Activated naive CD4-positive, alpha-beta T cell treated with anti-CD3 and anti-CD28 coated beads, Interleukin-2, amount 10 ng/mL, durations not matched to agents 7 days and 5 days (primary cell): ENCODE measurements around the gene CFAP68.

Experiments used
- CTCF ChIA-PET: fragments of 350-600 bp; sonication (Branson Sonifier 250); formaldehyde crosslinking; loops from one replicate; lab custom pipeline; 2021; ENCODE audit warnings: antibody characterized with exemption; lab: Charles Lee
- DNase-seq: peaks from one replicate; pipeline ENCODE4 v3.0.0-alpha.2; 2020
- H3K27ac Mint-ChIP-seq: one replicate; pipeline ENCODE4 v1.8.0; 2021; ENCODE audit warnings: mild to moderate bottlenecking, moderate library complexity, mixed read lengths
- H3K27me3 Mint-ChIP-seq: one replicate; pipeline ENCODE4 v1.8.0; 2021; ENCODE audit warnings: mild to moderate bottlenecking, mixed read lengths
- H3K36me3 Mint-ChIP-seq: one replicate; pipeline ENCODE4 v1.8.0; 2021; ENCODE audit warnings: mixed read lengths
- H3K4me1 Mint-ChIP-seq: one replicate; pipeline ENCODE4 v1.8.0; 2021; ENCODE audit warnings: mixed read lengths
- H3K4me3 Mint-ChIP-seq: one replicate; pipeline ENCODE4 v1.8.0; 2021; ENCODE audit warnings: mild to moderate bottlenecking, moderate library complexity, mixed read lengths
- H3K9me3 Mint-ChIP-seq: one replicate; pipeline ENCODE4 v1.8.0; 2021; ENCODE audit warnings: mixed read lengths

CFAP68 gene

DNA sequence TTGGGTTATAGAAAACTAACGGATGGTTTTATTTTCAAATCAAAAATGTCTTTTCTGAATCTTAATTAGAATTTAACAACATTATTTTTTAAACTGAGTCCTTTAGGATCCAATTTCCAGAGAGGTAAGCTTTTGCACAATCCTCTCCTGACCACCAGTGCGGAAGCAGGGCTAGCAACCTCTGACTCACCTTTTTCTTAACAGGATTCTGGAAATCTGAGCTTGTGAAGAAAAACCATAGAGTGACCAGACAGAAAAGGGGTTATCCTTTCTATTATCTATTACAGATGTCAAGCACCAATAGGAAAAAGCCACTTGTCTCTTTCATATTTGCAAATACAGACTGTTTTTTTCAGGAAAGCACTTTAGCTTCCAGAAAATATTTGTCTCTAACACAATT, 33.3 kb upstream of the CFAP68 start:
- no peaks in the 10 kb centered on the region for H3K27me3 Mint-ChIP-seq
- H3K9me3 Mint-ChIP-seq = no peaks in the 10 kb centered on the region
- H3K36me3 Mint-ChIP-seq = peaks cover 18% of the 10 kb centered on the region
- H3K4me3 Mint-ChIP-seq = no peak overlapping the region
- DNase-seq = no peak
- H3K4me1 Mint-ChIP-seq = peaks cover 2% of the 10 kb centered on the region
- CTCF ChIA-PET = interaction anchor here (0.7 to 2.1 kb wide), 5 partner anchors 29 to 282 kb away, joined by 3 to 7 read pairs (median 3); no protein-coding TSS in a partner anchor
- H3K27ac Mint-ChIP-seq = no peak overlapping the region

DNA sequence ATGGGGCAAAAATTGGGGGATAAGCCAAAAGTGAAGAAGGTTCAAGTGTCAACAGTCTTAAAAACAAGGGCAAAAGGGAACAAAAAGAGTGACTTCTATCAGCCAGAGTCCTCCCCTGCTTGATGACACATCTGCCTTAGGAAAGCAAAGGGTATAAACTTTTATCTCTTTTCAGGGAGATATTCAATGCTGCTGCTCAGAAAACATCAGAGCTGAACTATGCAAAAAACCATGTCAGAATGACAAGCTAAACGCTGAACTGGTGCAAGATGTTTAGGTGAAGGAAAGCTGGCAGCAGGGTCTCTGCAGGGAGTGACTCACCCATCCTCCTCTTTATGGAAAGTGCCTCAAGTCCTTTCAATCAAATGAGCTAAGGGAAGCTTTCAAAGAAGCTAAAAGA, 32.7 kb upstream of the CFAP68 start:
- H3K9me3 Mint-ChIP-seq = no peaks in the 10 kb centered on the region
- no peaks in the 10 kb centered on the region for H3K27me3 Mint-ChIP-seq
- H3K4me1 Mint-ChIP-seq = no peaks in the 10 kb centered on the region
- H3K36me3 Mint-ChIP-seq = peaks cover 19% of the 10 kb centered on the region
- no peak overlapping the region for H3K4me3 Mint-ChIP-seq
- no peak overlapping the region for H3K27ac Mint-ChIP-seq
- CTCF ChIA-PET = interaction anchor here (0.7 to 2.1 kb wide), 4 partner anchors 29 to 260 kb away, joined by 3 to 6 read pairs (median 3); no protein-coding TSS in a partner anchor
- no peak for DNase-seq

DNA sequence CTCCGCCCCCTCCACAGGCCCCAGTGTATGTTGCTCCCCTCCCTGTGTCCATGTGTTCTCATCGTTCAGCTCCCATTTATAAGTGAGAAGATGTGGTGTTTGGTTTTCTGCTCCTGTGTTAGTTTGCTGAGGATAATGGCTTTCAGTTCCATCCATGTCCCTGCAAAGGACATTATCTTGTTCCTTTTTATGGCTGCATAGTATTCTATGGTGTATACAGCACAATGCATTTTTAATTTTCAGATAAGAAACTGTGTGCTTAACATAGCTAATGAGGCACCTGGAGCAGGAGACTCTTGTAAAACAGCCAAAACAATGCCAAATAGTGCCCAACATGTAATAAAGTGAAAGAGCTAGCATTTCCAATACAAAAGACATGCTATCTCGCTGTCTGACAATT, 29.7 kb upstream of the CFAP68 start:
- Mint-ChIP-seq H3K4me3 (no peak overlapping the region), H3K36me3 (peaks cover 26% of the 10 kb centered on the region), H3K9me3 (no peaks in the 10 kb centered on the region), H3K4me1 (no peaks in the 10 kb centered on the region), H3K27me3 (no peaks in the 10 kb centered on the region), H3K27ac (no peak overlapping the region)
- no peak for DNase-seq
- CTCF ChIA-PET = interaction anchor here (1.4 to 1.6 kb wide), 2 partner anchors 10 to 23 kb away, joined by 3 to 7 read pairs; no protein-coding TSS in a partner anchor

DNA sequence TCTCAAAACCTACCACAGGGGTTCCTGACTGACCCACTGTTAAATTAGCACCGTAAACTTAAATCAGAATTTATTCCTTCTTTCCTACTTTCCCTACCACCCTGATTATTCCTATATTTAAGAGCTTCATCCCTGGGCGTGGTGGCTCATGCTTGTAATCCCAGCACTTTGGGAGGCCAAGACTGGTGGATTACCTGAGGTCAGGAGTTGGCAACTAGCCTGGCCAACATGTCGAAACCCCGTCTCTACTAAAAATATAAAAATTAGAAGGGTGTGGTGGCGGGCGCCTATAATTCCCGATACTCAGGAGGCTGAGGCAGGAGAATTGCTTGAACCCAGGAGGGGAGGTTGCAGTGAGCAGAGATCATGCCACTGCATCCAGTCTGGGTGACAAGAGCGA, 28.3 kb upstream of the CFAP68 start:
- DNase-seq = no peak
- Mint-ChIP-seq H3K27me3 (no peaks in the 10 kb centered on the region), H3K27ac (no peak overlapping the region), H3K4me1 (no peaks in the 10 kb centered on the region), H3K9me3 (no peaks in the 10 kb centered on the region), H3K4me3 (no peak overlapping the region), H3K36me3 (peaks cover 32% of the 10 kb centered on the region)
- CTCF ChIA-PET = interaction anchor here (0.7 to 1.7 kb wide), 2 partner anchors 201 to 264 kb away, joined by 3 to 4 read pairs; no protein-coding TSS in a partner anchor

DNA sequence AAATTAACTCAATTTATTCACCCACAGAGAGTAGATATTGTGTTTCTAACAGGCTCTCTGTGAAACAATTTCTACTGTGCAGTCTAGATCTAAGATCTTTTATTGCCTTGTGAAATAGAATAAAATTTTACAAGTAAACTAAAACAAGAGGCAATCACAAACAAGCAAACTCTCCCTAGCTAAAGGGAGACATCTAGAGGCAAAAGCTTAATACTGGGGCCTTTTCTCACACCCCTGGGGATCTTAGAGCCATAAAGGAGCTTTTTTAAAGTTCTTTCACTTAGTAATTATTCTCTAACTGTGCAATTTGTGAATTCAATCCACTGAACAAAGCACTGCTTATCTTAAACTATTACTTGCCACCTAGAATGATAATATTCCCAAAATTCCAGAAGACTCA, 27.7 kb upstream of the CFAP68 start:
- peaks cover 32% of the 10 kb centered on the region for H3K36me3 Mint-ChIP-seq
- DNase-seq = no peak

DNA sequence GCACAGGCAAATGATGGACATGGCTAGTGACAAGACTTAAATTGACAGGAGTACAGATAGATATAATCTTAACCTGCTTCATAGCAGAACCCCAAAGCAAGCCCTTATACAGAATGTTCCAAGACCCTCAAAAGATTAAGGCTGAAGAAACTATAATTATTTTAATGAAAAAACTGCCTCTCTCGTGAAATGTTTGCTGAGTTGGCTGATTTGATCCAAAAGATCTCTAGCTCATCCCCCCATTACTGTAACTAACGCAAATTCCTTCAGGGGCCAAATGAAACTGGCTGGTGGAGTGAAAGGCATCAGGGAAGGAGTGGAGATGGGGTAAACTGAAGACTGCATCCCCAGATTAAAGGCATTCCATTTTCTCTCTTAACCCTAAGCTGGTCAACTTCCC, 27.2 kb upstream of the CFAP68 start:
- H3K36me3 Mint-ChIP-seq = peaks cover 30% of the 10 kb centered on the region
- no peak overlapping the region for H3K4me3 Mint-ChIP-seq
- no peak overlapping the region for H3K27ac Mint-ChIP-seq
- no peaks in the 10 kb centered on the region for H3K27me3 Mint-ChIP-seq
- no peaks in the 10 kb centered on the region for H3K9me3 Mint-ChIP-seq
- no peaks in the 10 kb centered on the region for H3K4me1 Mint-ChIP-seq
- CTCF ChIA-PET = interaction anchor here (0.7 to 1.7 kb wide), 2 partner anchors 11 to 265 kb away, joined by 3 to 4 read pairs; no protein-coding TSS in a partner anchor
- no peak for DNase-seq

More for the DNA sequence above, 27.7 kb upstream of the CFAP68 start:
- H3K27ac Mint-ChIP-seq = no peak overlapping the region
- H3K4me3 Mint-ChIP-seq = no peak overlapping the region
- no peaks in the 10 kb centered on the region for H3K27me3 Mint-ChIP-seq
- H3K4me1 Mint-ChIP-seq = no peaks in the 10 kb centered on the region
- no peaks in the 10 kb centered on the region for H3K9me3 Mint-ChIP-seq
- CTCF ChIA-PET = interaction anchor here (0.7 to 1.7 kb wide), 3 partner anchors 10 to 265 kb away, joined by 3 to 4 read pairs (median 3); no protein-coding TSS in a partner anchor

DNA sequence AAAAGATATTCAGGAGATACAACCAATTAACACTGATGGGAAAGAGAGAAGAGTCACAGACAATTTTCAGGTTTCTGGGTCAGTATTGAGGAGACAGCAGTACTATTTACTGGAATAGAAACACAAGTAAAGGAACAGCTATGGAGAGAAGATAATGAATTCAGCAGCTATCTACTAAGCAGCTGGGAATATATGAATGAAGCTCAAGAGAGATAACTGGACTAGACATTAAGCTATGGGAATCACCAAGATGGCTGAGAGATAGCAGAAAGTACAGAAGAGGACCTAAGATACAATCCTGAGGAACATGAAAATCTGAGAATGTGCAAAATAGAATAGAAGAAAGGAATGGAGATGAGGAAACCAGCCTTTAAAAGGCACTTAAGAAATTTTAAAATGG, 23.8 kb upstream of the CFAP68 start:
- peaks cover 35% of the 10 kb centered on the region for H3K36me3 Mint-ChIP-seq
- DNase-seq = no peak
- no peaks in the 10 kb centered on the region for H3K27me3 Mint-ChIP-seq
- H3K9me3 Mint-ChIP-seq = no peaks in the 10 kb centered on the region
- H3K27ac Mint-ChIP-seq = no peak overlapping the region
- CTCF ChIA-PET = interaction anchor here (1.0 to 1.2 kb wide), 2 partner anchors 10 to 270 kb away, joined by 3 to 5 read pairs; no protein-coding TSS in a partner anchor
- H3K4me1 Mint-ChIP-seq = no peaks in the 10 kb centered on the region
- H3K4me3 Mint-ChIP-seq = no peak overlapping the region

DNA sequence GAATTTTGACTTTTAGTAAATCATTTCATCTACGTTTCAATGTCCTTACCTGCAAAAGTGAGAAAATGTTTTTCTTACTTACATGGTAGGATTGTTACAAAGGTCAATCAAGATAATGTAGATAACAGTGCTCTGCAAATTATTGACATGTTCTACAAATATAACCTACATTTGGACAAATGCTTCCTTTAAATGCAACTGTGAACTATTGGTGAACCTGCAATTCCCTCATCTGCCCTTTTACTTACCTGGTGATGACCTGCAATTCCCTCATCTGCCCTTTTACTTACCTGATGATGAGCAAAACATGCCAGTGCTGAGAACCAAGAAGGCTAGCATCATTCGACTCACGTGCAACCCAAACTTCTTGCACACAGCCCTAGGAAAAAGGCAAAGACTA, 19.1 kb upstream of the CFAP68 start:
- no peaks in the 10 kb centered on the region for H3K9me3 Mint-ChIP-seq
- peaks cover 32% of the 10 kb centered on the region for H3K36me3 Mint-ChIP-seq
- no peak overlapping the region for H3K27ac Mint-ChIP-seq

DNA sequence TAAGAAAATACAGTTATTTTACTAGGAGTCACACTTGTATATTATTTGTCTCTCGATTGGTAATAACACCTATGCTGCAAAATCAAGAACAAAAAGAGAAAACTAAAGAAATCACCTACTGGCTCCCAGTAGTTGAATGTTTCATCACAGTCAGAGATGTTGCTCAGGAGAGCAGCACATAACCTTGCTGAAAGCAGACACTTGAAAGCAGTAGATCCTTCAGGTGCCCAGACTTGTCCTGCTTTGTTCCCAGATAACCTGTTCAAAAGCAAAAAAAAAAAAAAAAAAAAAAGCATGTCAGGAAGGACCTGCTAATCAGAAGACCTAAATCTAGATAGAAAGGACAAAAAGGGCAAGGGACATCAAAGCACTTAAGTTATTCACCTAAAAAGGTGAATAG, 9.2 kb upstream of the CFAP68 start:
- Mint-ChIP-seq H3K27me3 (no peaks in the 10 kb centered on the region), H3K4me3 (peak overlapping the region; percentile 46), H3K4me1 (peaks cover 23% of the 10 kb centered on the region), H3K27ac (no peak overlapping the region), H3K9me3 (no peaks in the 10 kb centered on the region), H3K36me3 (peaks cover 40% of the 10 kb centered on the region)
- CTCF ChIA-PET = interaction anchor here (1.1 to 2.7 kb wide), 5 partner anchors 11 to 61 kb away, joined by 3 to 18 read pairs (median 8); partner anchors contain the start of gene CFAP68
- no peak for DNase-seq

More for the DNA sequence above, 19.1 kb upstream of the CFAP68 start:
- no peak for DNase-seq
- CTCF ChIA-PET = interaction anchor here (1.4 kb wide), 1 partner anchor 19 kb away, joined by 3 read pairs; no protein-coding TSS in a partner anchor
- Mint-ChIP-seq H3K4me3 (no peak overlapping the region), H3K27me3 (no peaks in the 10 kb centered on the region), H3K4me1 (no peaks in the 10 kb centered on the region)

DNA sequence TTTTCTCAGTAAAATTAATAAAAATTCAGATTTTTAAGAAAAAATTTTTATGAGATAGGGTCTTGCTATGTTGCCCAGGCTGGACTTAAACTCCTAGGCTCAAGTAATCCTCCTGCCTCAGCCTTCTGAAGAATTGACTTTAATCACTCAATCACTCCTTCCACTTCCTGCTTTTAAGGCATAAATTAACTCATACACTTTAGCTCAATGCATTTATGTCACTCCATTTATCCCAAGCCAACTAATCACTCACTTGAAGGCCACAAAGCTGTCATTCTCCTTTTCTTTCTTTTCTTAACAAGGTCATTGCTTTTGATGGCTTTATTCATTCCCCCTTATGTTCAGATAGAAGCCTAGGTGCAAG, 8.8 kb upstream of the CFAP68 start:
- DNase-seq = no peak
- CTCF ChIA-PET = interaction anchor here (0.7 to 2.7 kb wide), 9 partner anchors 11 to 415 kb away, joined by 3 to 18 read pairs (median 4); partner anchors contain the start of gene CFAP68

DNA sequence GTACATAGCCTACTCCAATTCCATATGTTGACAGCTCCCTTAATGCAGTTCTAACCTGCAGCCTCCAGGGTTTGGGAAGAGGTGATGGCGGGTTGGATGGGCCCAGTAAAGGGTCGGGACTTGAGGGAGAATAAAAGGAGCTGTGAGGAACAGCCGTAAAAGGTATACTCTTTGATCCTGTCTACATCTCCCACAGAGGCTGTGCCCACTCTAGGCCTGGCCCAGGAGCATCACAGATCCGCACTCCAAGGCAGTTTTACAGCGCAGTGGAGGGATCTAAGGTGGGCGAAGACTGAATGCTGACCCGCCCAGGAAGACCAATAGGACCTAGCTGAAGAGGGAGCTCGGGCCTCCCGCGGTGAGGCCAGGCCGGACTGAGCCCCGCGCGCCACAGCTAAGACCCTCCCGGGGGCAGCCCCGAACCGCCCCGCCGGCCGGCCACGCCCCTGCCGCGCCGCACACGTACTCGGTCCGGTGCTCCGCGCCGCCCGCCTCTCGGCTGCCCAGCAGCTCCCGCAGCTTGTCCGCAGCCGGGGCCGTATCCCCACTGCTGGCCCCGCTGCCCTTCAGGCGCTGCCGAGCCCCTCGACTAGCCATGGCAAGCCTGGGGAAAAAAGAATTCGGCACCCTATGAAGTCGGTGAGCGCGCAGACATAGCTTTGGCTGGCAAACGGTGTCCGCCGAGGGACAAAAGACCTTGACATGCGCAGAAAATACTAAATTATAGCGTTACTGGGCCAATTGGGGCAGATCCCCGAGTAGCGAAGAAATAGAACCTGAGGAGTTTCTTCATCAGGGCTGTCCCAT, 8.3 kb upstream of the CFAP68 start, which contains the start of gene ALG9:
Gene ALG9, minus strand, starts transcription at position 696 of the 807 bp plus-strand sequence. Its CDS starts 99 bp downstream, at position 597.
- no peaks in the 10 kb centered on the region for H3K27me3 Mint-ChIP-seq
- DNase-seq = peak; percentile 93
- peak within 1 kb of the TSS; percentile 92 for H3K27ac Mint-ChIP-seq
- CTCF ChIA-PET = interaction anchor here (0.6 to 2.7 kb wide), 12 partner anchors 10 to 416 kb away, joined by 3 to 18 read pairs (median 3); partner anchors contain the start of gene CFAP68
- peaks cover 35% of the 10 kb centered on the region for H3K36me3 Mint-ChIP-seq
- H3K4me3 Mint-ChIP-seq = peak within 1 kb of the TSS; percentile 91
- peaks cover 23% of the 10 kb centered on the region for H3K4me1 Mint-ChIP-seq
- H3K9me3 Mint-ChIP-seq = no peaks in the 10 kb centered on the region

More for the DNA sequence above, 8.8 kb upstream of the CFAP68 start:
- Mint-ChIP-seq H3K27ac (peak overlapping the region; percentile 92), H3K4me3 (peak overlapping the region; percentile 91), H3K36me3 (peaks cover 36% of the 10 kb centered on the region), H3K27me3 (no peaks in the 10 kb centered on the region), H3K4me1 (peaks cover 23% of the 10 kb centered on the region), H3K9me3 (no peaks in the 10 kb centered on the region)

DNA sequence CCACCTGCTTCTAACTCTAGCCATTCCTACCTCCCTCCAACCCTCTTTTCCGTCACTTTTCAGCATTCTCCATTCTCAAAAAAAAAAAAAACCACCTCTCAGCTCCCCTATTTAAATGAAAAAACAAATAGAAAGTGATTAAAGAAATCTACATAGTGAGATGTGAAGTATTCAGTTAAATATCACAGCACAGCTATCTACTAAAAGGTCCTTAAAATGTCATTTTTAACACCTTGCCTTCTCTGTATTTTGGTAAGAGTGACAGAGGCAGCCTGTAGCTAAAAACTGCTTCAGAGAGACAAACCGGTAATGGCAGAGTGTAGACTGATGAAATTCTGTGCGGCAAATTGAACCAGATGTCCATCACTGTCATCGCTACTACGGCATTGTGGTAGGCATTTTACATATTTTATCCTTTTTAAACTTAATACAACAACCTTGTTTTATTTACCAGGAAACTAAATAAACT, 7.6 kb upstream of the CFAP68 start:
- Mint-ChIP-seq H3K4me1 (peaks cover 23% of the 10 kb centered on the region), H3K27ac (peak overlapping the region; percentile 92), H3K36me3 (peaks cover 30% of the 10 kb centered on the region), H3K27me3 (no peaks in the 10 kb centered on the region), H3K9me3 (no peaks in the 10 kb centered on the region), H3K4me3 (peak overlapping the region; percentile 91)
- CTCF ChIA-PET = interaction anchor here (0.6 to 2.7 kb wide), 7 partner anchors 9 to 409 kb away, joined by 3 to 18 read pairs (median 4); partner anchors contain the start of gene CFAP68
- DNase-seq = no peak

DNA sequence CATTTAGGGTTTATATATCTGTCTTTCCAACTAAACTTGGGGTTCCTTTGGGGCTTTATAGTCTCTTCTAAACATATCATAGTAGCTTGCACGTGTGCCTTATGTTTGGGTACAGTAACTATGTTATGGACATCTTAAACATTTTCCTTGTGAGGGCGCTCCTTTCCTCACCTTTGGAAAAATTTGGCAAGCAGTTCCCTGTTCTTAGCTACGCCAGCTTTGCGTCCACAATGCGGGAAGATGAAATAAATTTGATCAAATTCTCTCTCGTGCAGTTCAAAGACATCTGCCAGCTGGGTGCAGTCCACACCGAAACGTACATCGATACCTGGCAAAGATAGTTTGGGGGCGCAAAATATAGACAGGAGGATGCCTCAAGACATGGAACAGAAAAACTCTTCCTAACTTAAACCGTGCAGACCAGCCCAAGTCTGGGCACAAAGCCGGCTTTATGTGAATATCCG, 924 bp upstream of the CFAP68 start:
- H3K4me1 Mint-ChIP-seq = peaks cover 26% of the 10 kb centered on the region
- no peaks in the 10 kb centered on the region for H3K9me3 Mint-ChIP-seq
- H3K4me3 Mint-ChIP-seq = peak overlapping the region; percentile 83
- no peaks in the 10 kb centered on the region for H3K27me3 Mint-ChIP-seq
- peaks cover 12% of the 10 kb centered on the region for H3K36me3 Mint-ChIP-seq
- CTCF ChIA-PET = interaction anchor here (0.8 to 3.2 kb wide), 5 partner anchors 54 to 147 kb away, joined by 4 to 16 read pairs (median 4); no protein-coding TSS in a partner anchor
- DNase-seq = no peak
- peak overlapping the region; percentile 96 for H3K27ac Mint-ChIP-seq

DNA sequence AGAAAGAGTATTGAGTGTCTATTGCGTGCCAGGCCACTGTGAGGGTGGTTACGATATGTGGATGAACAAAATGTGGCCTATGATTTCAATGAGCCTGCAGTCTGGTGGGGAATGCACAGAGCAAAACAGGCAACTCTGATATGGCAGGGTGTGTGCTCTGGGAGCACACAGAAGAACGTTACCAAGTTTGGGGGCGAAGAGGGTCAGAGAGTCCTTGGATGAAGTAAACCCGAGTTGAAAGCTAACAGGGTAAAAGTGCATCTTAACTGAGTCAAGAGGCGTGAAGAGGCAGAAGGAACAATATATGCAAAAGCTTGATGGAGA, 258 bp downstream of the CFAP68 start:
- Mint-ChIP-seq H3K27me3 (no peaks in the 10 kb centered on the region), H3K27ac (peak overlapping the region; percentile 96), H3K4me3 (peak overlapping the region; percentile 83), H3K36me3 (peaks cover 10% of the 10 kb centered on the region), H3K9me3 (no peaks in the 10 kb centered on the region), H3K4me1 (peaks cover 26% of the 10 kb centered on the region)
- DNase-seq = no peak
- CTCF ChIA-PET = interaction anchor here (0.7 to 3.4 kb wide), 3 partner anchors 8 to 104 kb away, joined by 3 to 18 read pairs (median 5); partner anchors contain the start of gene ALG9
